Measurements from ENCODE around the gene TBC1D16.
"Not testable (repeated sequence)": the region's sequence is repeated elsewhere in the genome, so short reads cannot be mapped to it uniquely, and the experiment has no call there.

Gene TBC1D16

GRCh38 chr17:79977161-79977631, 58.5 kb downstream of the TBC1D16 start:
- no peak for DNase-seq

DNA sequence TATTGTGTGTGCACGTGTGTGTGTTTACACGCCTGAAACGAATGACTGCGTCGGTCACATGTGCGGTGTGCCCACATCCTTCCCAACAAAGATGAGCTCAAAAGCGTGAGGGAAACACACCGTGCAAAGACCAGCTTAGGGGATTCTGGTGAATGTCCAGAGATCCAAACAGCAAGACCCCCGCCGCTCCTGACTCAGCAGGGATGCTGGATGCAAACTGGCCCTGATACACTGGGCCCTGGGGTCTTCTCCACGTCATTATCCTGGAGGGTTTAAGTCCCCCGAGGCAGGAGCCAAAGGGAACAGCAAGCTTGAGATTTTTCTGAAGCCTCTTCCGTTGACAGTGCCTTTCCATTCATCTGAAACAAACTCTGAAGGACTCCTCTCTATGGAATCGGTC, 59.2 kb downstream of the TBC1D16 start:
- DNase-seq, result no peak

DNA sequence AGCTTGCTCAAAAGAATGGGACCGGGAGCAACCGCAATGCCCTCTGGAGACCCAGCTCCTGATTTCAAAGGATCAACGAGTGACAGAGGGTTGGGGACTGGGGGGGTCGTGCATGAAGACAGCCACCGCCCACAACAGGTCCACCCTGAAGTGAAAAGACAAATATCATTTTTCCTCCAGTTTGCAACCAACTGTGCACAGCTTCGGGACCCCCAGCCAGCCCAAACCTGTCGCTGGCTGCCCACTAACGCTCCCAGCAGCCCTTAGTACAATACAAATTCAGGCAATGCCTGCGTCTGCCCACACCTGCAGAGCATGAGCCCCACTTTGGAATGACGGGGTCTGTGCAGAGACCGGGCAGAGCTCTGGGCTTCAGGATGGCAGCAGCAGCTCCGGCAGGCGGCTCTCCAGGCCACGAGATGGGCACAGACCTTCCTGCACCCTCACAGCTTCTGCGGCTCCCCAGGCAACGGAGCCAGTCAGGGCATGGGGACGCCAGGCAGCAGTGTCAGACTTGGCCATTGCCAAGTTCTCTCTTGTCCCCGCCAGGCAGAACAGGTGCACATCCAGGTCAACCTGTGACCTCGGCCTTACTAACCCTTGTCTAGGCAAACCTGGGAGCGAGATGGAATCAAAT, 60.1 kb downstream of the TBC1D16 start:
- DNase-seq, result no peak

DNA sequence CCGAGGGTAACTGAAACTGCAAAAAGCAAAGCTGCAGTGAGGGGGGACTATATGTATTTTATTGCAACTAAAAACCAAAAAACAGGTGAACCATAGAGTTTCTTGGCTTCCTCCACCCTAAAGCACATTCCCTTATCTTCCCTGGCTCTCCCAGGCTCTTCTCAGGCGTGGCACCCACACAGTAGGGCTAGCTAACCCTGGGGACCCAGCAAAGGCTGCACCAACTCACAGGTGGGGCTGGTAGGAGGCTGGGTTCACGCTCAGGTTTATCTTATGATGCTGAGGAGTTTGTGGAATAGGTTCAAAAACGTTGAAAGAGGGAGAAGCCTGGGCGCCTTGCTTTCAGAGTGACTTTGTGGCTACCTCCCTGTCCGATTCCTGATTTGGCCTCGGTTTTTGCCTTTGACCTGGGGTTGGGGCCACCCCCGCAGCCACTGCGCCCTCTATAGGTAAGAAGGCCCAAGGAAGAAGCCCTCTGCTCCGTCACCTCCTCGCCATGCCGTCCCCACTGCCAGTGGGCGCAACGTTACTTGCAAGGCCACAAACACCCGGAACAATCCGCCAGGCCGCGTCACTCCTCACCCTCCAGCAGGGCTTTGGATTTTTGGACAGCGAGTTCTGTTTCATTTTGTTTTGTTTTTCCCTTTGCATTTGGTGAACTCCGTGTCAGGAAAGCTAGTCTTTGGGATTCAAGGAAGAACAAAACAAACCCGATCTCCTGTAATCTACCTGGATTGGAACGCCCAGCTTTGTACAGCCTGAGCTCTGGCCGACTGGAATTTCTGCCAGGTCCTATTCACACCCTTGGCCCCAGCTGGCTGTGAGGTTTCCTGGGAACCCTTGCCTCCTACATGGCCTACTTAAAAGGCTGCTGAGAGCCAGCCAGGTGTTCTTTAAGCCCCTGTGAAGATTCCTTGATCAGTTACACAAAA, 60.8 kb downstream of the TBC1D16 start:
- no peak for DNase-seq

- DNase-seq, result no peak
These were observed 64.0 kb downstream of the TBC1D16 start for GRCh38 chr17:79971651-79972050.

GRCh38 chr17:79970576-79971068, 65.0 kb downstream of the TBC1D16 start:
- peak in 15 of 58 donors; percentile 15 to 60 (median 34) for DNase-seq

DNA sequence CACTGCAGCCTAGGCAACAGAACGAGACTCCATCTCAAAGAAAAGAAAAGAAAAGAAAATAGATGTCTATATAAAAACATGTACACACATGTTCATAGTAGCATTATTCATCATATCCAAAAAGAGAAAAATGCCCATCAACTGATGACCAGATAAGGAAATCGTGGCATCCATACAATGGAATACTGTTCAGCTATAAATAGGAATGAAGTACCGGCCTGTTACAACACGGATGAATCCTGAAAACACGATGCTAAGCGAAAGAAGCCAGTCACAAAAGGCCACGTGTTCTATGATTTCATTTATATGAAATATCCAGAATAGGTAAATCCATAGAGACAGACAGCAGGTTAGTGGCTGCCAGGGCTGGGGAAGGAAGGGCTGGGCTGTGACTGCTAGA, 65.8 kb downstream of the TBC1D16 start:
- no peak for DNase-seq

GRCh38 chr17:79968116-79968515, 67.6 kb downstream of the TBC1D16 start:
- DNase-seq, result no peak

GRCh38 chr17:79966681-79967080, 69.0 kb downstream of the TBC1D16 start:
- no peak for DNase-seq

DNA sequence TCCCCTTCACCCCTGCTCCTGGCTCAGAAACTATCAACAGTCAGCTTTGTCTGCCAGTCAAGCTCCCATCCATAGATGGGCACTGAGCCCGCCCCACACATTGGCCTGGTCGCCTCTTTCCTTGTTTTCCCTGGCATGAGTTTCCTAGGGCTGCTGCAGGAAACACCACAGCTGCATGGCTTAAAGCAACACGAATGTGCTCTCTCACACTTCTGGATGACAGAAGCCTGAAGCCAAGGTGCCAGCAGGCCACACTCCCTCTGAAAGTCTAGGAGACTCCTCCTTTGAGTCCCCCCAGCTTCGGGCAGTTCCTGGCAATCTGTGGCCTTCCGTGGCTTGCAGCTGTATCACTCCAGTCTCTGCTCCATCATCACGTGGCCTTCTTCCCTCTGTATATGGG, 69.9 kb downstream of the TBC1D16 start:
- peak in 34 of 58 donors; percentile 5 to 82 (median 48) for DNase-seq

DNA sequence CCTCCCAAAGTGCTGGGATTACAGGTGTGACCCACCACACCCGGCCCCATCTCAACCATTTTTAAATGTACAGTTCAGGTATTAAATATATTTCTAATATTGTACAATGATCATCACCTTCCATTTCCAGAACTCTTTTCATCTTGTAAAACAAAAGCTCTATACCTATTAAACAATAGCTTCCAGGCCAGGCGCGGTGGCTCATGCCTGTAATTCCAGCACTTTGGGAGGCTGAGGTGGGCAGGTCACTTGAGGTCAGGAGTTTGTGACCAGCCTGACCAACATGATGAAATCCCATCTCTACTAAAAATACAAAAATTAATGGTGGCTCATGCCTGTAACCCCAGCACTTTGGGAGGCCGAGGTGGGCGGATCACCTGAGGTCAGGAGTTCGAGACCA, 73.2 kb downstream of the TBC1D16 start:
- DNase-seq, result not testable (repeated sequence)

DNA sequence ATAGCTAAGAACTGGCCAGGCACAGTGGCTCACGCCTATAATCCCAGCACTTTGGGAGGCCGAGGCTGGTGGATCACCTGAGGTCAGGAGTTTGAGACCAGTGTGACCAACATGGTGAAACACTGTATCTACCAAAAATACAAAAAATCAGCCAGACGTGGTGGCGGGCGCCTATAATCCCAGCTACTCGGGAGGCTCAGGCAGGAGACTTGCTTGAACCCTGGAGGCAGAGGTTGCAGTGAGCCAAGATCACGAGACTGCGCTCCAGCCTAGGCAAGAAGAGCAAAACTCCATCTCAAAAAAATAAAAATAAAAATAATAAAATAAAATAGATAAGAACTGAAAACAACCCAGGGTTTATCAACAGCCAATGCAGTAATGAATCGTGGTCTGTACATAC, 74.1 kb downstream of the TBC1D16 start:
- not testable (repeated sequence) for DNase-seq

DNA sequence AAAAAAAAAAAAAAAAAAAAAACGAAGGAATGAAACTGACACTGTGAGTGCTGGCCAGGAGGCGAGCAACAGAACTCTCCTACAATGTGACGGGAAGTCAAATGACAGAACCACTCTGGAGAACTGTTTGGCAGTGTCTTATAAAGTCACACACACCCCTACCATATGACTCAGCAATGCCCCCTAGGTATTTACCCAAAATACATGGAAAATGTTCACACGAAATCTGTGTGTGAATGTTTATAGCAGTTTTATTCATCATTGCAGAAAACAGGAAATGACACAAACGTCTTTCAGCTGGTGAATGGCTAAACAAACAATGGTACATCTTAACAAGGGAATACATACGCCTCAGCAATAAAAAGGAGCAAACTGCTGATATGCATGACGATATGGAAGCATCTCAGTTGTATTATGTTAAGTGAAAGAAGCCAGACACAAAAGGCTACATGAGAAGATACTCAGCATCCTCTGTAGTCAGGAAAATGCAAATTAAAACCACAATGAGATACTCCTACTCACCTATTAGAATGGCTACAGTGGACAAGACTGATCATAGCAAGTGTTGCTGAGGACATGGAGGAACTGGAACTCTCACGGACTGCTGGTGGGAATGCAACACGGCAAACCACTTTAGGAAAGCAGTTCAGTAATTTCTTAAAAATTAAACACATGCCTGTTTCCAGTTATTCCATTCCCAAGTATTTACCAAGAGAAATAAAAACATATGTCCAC, 74.7 kb downstream of the TBC1D16 start:
- DNase-seq, result no peak

DNA sequence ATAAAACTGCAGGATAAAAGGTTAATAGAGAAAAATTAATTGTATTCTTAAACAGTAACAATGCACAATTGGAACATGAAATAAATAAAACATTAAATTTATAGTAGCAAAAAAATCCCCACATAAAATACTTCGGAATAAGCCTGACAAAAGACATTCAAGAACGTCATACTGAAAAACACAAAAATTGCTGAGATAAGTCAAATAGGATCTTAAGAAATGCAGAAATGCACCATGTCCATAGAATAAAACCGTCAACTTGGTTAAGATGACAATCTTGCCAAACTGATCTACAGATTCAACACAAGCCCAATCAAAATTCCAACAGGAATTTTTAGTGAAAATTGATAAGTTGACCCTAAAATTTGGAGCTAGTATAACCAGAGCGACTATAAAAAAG, 76.6 kb downstream of the TBC1D16 start:
- DNase-seq, result no peak

GRCh38 chr17:79956853-79957252, 78.8 kb downstream of the TBC1D16 start:
- no peak for DNase-seq

DNA sequence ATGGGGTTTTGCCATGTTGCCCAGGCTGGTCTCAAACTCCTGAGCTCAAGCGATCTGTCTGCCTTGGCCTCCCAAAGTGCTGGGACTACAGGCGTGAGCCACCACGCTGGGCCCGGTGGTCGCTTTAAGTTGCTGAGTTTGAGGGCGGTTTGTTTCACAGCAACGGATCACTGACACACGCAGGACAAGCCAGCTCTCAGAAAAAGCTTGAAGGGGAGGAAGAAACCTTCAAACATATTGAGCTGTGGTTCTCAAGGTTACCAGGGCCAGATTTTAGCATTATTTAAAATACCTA, 79.3 kb downstream of the TBC1D16 start:
- DNase-seq, result not testable (repeated sequence)

GRCh38 chr17:79955691-79956440, 79.8 kb downstream of the TBC1D16 start:
- no peak for DNase-seq

- no peak for DNase-seq
These were observed 80.5 kb downstream of the TBC1D16 start for GRCh38 chr17:79955167-79955549.

DNA sequence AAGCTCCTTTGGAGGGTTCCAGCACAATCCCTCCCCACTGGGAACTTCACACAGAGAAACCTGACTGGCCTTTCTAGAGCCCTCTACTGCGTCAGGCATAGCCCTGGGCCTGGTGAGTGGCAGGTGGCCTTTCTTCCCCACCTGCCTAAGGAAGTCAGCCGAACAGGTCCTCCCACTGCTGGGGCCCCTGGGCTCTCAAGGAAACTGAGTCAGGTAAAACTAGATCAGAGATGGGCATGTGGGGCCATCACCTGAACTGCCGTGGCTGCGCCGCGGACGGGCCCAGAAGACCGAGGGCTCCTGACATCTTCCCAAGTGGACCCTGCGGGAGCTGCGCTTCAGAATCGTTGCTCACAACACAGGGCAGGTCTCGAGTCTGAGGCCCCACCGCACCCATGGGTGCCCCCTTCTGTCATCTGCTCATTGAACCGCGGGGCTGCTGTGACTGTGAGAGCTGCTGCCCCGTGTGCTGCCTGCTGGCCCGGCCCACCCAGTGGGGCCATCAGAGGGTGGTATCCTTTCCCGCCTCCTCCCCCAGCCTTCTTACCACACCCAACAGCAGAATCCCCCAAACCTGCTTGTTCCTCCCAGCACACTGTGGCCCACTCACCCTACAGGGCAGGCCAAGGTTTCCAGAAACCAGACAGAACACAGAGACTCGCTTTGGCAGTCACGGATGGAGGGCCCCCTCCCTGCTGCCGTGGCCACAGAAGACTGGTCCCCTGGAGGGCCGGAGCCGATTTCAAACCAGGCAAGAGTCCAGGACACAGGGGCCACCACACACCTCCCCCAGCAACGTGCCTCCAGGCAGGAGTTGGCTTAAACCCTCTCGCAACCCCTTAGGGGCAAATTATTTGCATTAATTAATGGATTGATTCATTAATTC, 81.1 kb downstream of the TBC1D16 start:
- no peak for DNase-seq

- DNase-seq, result no peak
These were observed 82.3 kb downstream of the TBC1D16 start for GRCh38 chr17:79953335-79953734.
